Lower leg skin (tissue), 3 donors: ENCODE data around the gene PRAMEF8.
"Not testable (repeated sequence)": the region's sequence is repeated elsewhere in the genome, so short reads cannot be mapped to it uniquely, and the experiment has no call there.

Experiments
- CTCF ChIP-seq, 3 donors: fragments of 450-650 bp; IDR thresholded peaks; one replicate each; pipeline ENCODE4 v1.5.1; 2016; ENCODE audit warnings: antibody characterized with exemption in 3 of 3, mild to moderate bottlenecking in 3 of 3, moderate library complexity in 2 of 3
- POLR2A ChIP-seq, 2 donors: fragments of 450-650 bp; IDR thresholded peaks; one replicate each; pipeline ENCODE4 v1.6.1; 2016 to 2017; ENCODE audit warnings: antibody characterized with exemption in 2 of 2, mild to moderate bottlenecking in 1 of 2, moderate library complexity in 1 of 2

DNA sequence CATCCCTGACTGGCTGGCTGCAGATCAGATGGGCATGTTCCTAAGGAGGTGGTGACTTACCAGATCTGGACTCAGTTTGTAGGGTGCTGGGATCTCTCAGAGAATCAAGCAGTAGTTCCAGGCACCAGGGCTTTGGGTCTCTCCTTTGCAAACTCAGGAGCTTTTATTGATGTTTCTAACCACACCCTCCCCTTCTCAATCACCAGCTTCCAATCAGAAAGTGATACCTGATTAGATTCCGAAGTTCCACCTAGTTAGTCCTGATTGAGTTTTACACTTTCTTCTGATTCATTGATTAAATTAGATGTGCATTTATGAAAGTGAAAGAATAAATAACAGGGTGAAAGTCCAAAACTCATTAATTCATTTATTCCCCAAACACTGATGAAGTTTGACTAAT is at the start of gene PRAMEF8:
- not testable (repeated sequence) for TF ChIP-seq CTCF, POLR2A (IDR thresholded peaks at IDR 0.05)
